ENCODE data around the gene TBC1D4.

Gene TBC1D4

DNA sequence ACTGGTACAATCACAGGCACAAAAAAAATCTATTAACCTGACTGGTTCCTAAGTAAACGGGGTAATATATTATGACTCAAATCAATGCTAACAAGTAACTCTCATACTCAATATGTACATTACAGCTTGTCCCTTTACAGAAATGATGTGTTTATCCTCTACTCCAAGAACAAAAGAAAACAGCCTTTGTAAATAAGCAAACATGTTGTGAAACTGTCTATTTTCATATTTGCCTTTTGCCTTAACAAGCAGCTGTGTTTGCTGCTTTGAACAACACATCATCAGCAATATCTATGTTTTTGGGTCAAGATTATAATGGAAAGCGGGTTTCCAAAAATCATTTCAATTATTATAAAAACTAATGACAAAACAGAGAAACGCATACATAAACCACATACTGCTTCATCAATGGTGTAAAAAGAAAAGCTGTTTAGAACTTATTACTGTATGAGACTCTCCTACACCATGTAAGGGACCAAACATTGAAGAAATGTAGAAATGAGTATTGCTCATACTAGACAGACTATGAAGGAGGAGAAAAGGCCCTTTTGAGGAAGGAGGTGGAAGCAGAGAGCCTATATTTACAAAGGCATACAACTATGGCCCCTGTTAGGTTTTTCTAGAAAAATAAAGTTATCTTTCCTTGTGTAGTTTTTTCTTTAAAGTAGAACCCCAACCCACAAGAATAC, 14.8 kb downstream of the TBC1D4 start:
- TF ChIP-seq ZFX (IDR thresholded peaks at IDR 0.05; ENCODE audit: borderline replicate concordance), result no peak
- TF ChIP-seq, protein P1, sequence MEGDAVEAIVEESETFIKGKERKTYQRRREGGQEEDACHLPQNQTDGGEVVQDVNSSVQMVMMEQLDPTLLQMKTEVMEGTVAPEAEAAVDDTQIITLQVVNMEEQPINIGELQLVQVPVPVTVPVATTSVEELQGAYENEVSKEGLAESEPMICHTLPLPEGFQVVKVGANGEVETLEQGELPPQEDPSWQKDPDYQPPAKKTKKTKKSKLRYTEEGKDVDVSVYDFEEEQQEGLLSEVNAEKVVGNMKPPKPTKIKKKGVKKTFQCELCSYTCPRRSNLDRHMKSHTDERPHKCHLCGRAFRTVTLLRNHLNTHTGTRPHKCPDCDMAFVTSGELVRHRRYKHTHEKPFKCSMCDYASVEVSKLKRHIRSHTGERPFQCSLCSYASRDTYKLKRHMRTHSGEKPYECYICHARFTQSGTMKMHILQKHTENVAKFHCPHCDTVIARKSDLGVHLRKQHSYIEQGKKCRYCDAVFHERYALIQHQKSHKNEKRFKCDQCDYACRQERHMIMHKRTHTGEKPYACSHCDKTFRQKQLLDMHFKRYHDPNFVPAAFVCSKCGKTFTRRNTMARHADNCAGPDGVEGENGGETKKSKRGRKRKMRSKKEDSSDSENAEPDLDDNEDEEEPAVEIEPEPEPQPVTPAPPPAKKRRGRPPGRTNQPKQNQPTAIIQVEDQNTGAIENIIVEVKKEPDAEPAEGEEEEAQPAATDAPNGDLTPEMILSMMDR (IDR thresholded peaks at IDR 0.05), result no peak
- H3K27ac ChIP-seq, result peak overlapping the region; percentile 45

GRCh38 chr13:75465236-75465635, 16.7 kb downstream of the TBC1D4 start:
- TF ChIP-seq ZFX (IDR thresholded peaks at IDR 0.05; ENCODE audit: borderline replicate concordance), result no peak
- TF ChIP-seq, protein P1 (IDR thresholded peaks at IDR 0.05), result no peak
- no peak overlapping the region for H3K27ac ChIP-seq

GRCh38 chr13:75461314-75461713, 20.7 kb downstream of the TBC1D4 start:
- TF ChIP-seq ZFX (IDR thresholded peaks at IDR 0.05; ENCODE audit: borderline replicate concordance), result no peak
- TF ChIP-seq, protein P1 (IDR thresholded peaks at IDR 0.05), result no peak

GRCh38 chr13:75460644-75461043, 21.3 kb downstream of the TBC1D4 start:
- no peak overlapping the region for H3K27ac ChIP-seq
- TF ChIP-seq, protein P1 (IDR thresholded peaks at IDR 0.05), result no peak

More at GRCh38 chr13:75461314-75461713, 20.7 kb downstream of the TBC1D4 start:
- no peak overlapping the region for H3K27ac ChIP-seq

- TF ChIP-seq ZFX (IDR thresholded peaks at IDR 0.05; ENCODE audit: borderline replicate concordance), result no peak
- TF ChIP-seq, protein P1 (IDR thresholded peaks at IDR 0.05), result no peak
- H3K27ac ChIP-seq, result no peak overlapping the region
Measured at GRCh38 chr13:75458696-75459422, 23.1 kb downstream of the TBC1D4 start.

- TF ChIP-seq, protein P1 (IDR thresholded peaks at IDR 0.05), result no peak
- TF ChIP-seq ZFX (IDR thresholded peaks at IDR 0.05; ENCODE audit: borderline replicate concordance), result no peak
- no peak overlapping the region for H3K27ac ChIP-seq
Measured at GRCh38 chr13:75455962-75456361, 26.0 kb downstream of the TBC1D4 start.

DNA sequence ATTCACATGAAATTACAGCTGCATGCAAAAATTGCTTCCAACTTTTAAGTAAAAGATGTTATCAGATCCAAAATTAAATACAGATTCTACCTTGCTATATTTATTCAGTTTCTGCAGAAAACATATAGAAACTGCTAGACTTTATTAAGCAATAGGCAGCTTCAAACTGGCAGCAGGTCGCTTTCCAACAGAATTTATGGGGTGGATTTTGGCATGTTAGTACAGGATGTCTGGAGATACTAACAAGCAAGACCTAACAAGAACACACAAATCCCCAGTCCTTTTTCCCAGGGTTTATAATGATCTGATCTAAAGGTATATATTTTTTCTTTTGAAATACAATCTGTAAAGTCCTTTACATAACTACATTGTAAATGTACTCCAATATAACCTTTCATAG, 27.5 kb downstream of the TBC1D4 start:
- H3K27ac ChIP-seq, result no peak overlapping the region
- TF ChIP-seq, protein P1 (IDR thresholded peaks at IDR 0.05), result no peak
- TF ChIP-seq ZFX (IDR thresholded peaks at IDR 0.05; ENCODE audit: borderline replicate concordance), result no peak

Data from 22Rv1 (cell line).